ENCODE results near the gene GRAMD1B. TPM values are rescaled to one million over a fixed set of nuclear protein-coding genes. Genes with fewer than 3 reads are reported as not detected.

The GRAMD1B gene
- total RNA-seq, 1 donor from 2014 or later = 15.0 TPM

DNA sequence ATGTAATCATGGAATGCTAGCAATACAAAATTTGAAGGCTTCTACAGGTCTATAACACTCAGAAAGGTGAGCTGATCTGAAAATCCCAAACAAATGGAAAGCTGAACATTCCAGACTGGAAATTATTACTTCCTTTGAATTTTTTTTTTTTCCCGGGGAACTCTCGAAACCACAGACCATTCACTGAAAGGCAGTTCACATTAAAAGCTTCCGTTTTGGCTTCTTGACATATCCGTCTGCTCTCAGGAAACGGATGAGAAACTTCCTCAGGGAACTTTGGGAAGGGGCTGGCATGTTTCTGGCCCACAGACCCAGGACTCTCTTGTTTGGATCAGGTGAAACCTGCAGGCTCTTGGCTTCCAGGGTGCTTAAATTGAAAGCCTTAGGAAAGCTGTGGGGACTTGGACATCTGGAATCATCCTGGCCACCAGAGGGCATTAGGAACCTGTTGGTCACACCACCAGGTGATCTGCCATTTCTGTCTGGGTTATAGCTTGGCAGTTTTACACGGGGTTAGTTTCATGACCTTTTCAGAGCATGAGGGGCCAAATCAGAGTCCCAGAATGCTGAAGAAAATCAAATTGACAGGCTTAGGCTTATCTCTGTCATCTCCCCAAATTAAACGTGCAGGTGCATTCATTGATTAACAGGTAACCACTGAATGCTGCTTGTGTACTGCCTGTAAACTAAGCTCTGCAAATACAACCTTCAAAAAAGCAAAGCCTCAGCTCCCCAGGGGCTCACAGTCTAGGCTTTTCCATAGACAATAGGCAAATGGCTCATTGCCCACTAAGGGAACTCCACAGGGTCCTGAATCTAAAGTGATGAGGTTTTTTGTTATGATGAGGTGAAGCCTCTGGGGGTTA lies 22.7 kb upstream of the GRAMD1B start:
- Mint-ChIP-seq H3K4me1 (peaks cover 6% of the 10 kb centered on the region), H3K27ac (no peak overlapping the region), H3K4me3 (no peak overlapping the region), H3K36me3 (ENCODE audit: low read depth) (no peaks in the 10 kb centered on the region), H3K9me3 (no peaks in the 10 kb centered on the region), H3K27me3 (peaks cover 4% of the 10 kb centered on the region)
- CTCF ChIA-PET = interaction anchor here (0.7 to 4.2 kb wide), 20 partner anchors 11 to 300 kb away, joined by 3 to 82 read pairs (median 4); no protein-coding TSS in a partner anchor
- intact Hi-C loops (cut with micrococcal nuclease) = loop anchor here (1.0 to 5.0 kb wide), 5 partner anchors 71 to 300 kb away; no protein-coding TSS in a partner anchor
- POLR2A ChIA-PET = interaction anchor here (1.0 kb wide), 2 partner anchors 71 to 147 kb away, joined by 3 read pairs; no protein-coding TSS in a partner anchor
- ATAC-seq (ENCODE audit: low read depth) = peak; percentile 56
- TF ChIP-seq, protein P1, sequence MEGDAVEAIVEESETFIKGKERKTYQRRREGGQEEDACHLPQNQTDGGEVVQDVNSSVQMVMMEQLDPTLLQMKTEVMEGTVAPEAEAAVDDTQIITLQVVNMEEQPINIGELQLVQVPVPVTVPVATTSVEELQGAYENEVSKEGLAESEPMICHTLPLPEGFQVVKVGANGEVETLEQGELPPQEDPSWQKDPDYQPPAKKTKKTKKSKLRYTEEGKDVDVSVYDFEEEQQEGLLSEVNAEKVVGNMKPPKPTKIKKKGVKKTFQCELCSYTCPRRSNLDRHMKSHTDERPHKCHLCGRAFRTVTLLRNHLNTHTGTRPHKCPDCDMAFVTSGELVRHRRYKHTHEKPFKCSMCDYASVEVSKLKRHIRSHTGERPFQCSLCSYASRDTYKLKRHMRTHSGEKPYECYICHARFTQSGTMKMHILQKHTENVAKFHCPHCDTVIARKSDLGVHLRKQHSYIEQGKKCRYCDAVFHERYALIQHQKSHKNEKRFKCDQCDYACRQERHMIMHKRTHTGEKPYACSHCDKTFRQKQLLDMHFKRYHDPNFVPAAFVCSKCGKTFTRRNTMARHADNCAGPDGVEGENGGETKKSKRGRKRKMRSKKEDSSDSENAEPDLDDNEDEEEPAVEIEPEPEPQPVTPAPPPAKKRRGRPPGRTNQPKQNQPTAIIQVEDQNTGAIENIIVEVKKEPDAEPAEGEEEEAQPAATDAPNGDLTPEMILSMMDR (IDR thresholded peaks at IDR 0.05) = no peak
- DNase-seq = no peak

GRCh38 chr11:123407996-123408597 lies 22.0 kb upstream of the GRAMD1B start:
- ATAC-seq (ENCODE audit: low read depth) = no peak
- Mint-ChIP-seq H3K27ac (no peak overlapping the region), H3K4me3 (no peak overlapping the region), H3K9me3 (no peaks in the 10 kb centered on the region), H3K4me1 (peaks cover 6% of the 10 kb centered on the region), H3K27me3 (peaks cover 4% of the 10 kb centered on the region), H3K36me3 (ENCODE audit: low read depth) (no peaks in the 10 kb centered on the region)
- intact Hi-C loops (cut with micrococcal nuclease) = loop anchor here (1.0 to 5.0 kb wide), 5 partner anchors 70 to 299 kb away; no protein-coding TSS in a partner anchor
- CTCF ChIA-PET = interaction anchor here (0.7 to 4.2 kb wide), 20 partner anchors 10 to 299 kb away, joined by 3 to 82 read pairs (median 4); no protein-coding TSS in a partner anchor
- DNase-seq = no peak
- TF ChIP-seq, protein P1 (IDR thresholded peaks at IDR 0.05) = no peak
- POLR2A ChIA-PET = interaction anchor here (1.0 kb wide), 1 partner anchor 70 kb away, joined by 3 read pairs; no protein-coding TSS in a partner anchor

GRCh38 chr11:123408619-123409455 lies 21.2 kb upstream of the GRAMD1B start:
- no peak for DNase-seq
- ChIA-PET POLR2A (interaction anchor here (0.6 kb wide), 1 partner anchor 62 kb away, joined by 6 read pairs; no protein-coding TSS in a partner anchor), CTCF (interaction anchor here (1.1 to 4.2 kb wide), 6 partner anchors 64 to 168 kb away, joined by 4 to 82 read pairs (median 11); no protein-coding TSS in a partner anchor)
- Mint-ChIP-seq H3K27ac (no peak overlapping the region), H3K27me3 (peaks cover 4% of the 10 kb centered on the region), H3K9me3 (no peaks in the 10 kb centered on the region), H3K4me3 (no peak overlapping the region), H3K36me3 (ENCODE audit: low read depth) (no peaks in the 10 kb centered on the region), H3K4me1 (peaks cover 6% of the 10 kb centered on the region)
- TF ChIP-seq, protein P1 (IDR thresholded peaks at IDR 0.05) = no peak
- intact Hi-C loops (cut with micrococcal nuclease) = loop anchor here (5.0 kb wide), 2 partner anchors 107 to 298 kb away; no protein-coding TSS in a partner anchor
- no peak for ATAC-seq (ENCODE audit: low read depth)

DNA sequence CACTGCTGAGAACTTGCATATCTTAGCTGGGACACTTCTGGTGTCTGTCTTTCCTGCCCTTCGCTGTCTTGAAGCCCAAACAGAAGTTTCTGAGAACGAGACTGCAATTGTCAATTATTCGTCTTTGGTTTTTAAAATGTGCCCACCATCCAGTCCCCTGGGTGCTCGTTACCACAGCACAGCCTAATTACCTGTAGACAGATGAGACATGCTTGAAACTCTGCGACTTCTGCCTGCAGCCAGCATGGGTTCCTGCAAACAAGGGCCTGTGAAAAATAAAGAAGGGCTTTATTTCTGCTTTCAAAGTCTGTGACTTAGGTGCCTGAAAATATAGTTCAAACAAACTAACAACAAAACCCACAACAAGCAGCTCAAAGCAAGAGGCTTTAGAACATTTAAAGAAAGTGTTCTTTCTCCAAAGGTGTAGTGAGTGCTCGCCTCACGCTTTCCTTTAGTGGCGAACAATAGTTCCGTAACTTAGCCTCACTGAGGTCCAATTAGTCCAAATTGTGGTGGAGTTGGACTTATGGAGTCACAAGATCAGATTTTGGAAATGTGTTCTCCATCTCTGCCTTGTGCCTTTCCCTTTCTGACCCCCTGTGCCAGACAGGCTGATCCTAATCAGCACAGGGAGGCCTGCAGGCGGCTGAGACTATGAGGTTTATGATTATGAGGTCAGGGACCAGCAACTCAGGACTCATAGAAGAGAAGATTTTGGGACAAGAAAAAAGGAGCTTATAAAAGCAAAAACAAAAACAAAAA lies 20.4 kb upstream of the GRAMD1B start:
- TF ChIP-seq, protein P1 (IDR thresholded peaks at IDR 0.05) = no peak
- Mint-ChIP-seq H3K27me3 (peaks cover 4% of the 10 kb centered on the region), H3K27ac (no peak overlapping the region), H3K4me1 (peaks cover 6% of the 10 kb centered on the region), H3K9me3 (no peaks in the 10 kb centered on the region), H3K36me3 (ENCODE audit: low read depth) (no peaks in the 10 kb centered on the region), H3K4me3 (no peak overlapping the region)
- ATAC-seq (ENCODE audit: low read depth) (no peak), DNase-seq (no peak)
- intact Hi-C loops (cut with micrococcal nuclease) = loop anchor here (5.0 kb wide), 2 partner anchors 107 to 298 kb away; no protein-coding TSS in a partner anchor
- CTCF ChIA-PET = interaction anchor here (0.7 to 4.2 kb wide), 5 partner anchors 69 to 170 kb away, joined by 3 to 82 read pairs (median 5); no protein-coding TSS in a partner anchor
- POLR2A ChIA-PET = no interaction called here

All from activated B cell treated with CpG ODN at 0.5 μM for 24 hours (primary cell).